Adrenal gland (tissue), 12 donors: ENCODE data around the gene EHD1. TPM values are rescaled to one million over a fixed set of nuclear protein-coding genes. Genes with fewer than 3 reads are reported as not detected.

Experiments used
- DNase-seq, 7 donors: peaks; one replicate each; pipeline ENCODE4 v3.0.0-alpha.2; 2019 to 2020
- H3K27ac ChIP-seq, 5 donors: fragments of 200-600 bp; sonication (generic) in 4 of 5; 1 replicate in 3 of 5; 2 replicates in 2 of 5; pipeline versions ENCODE4 v1.5.1 to v1.8.0; 2016 to 2020; ENCODE audit warnings: mild to moderate bottlenecking in 1 of 5
- H3K27me3 ChIP-seq: fragments of 200-600 bp; 2 replicates; pipeline ENCODE4 v1.8.0; 2021
- H3K36me3 ChIP-seq, 2 donors: fragments of 200-600 bp; replicated peaks in 1 of 2; 1 replicate in 1 of 2; 2 replicates in 1 of 2; pipeline versions ENCODE4 v1.5.1 to v1.8.0; 2018 to 2022
- H3K4me1 ChIP-seq, 2 donors: fragments of 200-600 bp; replicated peaks in 1 of 2; 1 replicate in 1 of 2; 2 replicates in 1 of 2; pipeline versions ENCODE4 v1.5.1 to v1.8.0; 2018 to 2021
- H3K4me3 ChIP-seq, 4 donors: fragments of 200-600 bp; sonication (generic) in 3 of 4; one replicate each; pipeline ENCODE4 v1.5.1; 2016 to 2018
- H3K9me3 ChIP-seq, 3 donors: fragments of 200-600 bp; sonication (generic) in 1 of 3; replicated peaks in 1 of 3; 1 replicate in 2 of 3; 2 replicates in 1 of 3; pipeline versions ENCODE4 v1.5.1 to v1.8.0; 2016 to 2021
- POLR2A ChIP-seq, 2 donors: fragments of 450-650 bp; IDR thresholded peaks; one replicate each; pipeline ENCODE4 v1.6.1; 2017; ENCODE audit warnings: antibody characterized with exemption in 2 of 2, mild to moderate bottlenecking in 2 of 2, moderate library complexity in 1 of 2
- WGBS, 4 donors: extraction: QIAGEN DNeasy Blood & Tissue Kit in 2 of 4; methylation state at CpG; one replicate each; pipeline versions ENCODE4 v1.1.5 to v1.1.7; 2013 to 2017; 5-methylcytosine and 5-hydroxymethylcytosine counted together
- intact Hi-C, 2 donors: fragments of 100-400 bp; cut with DNase I; formaldehyde crosslinking; loops; one replicate each; pipeline versions ENCODE4 v1.14.1 to v1.15.0; 2022 to 2023
- polyA plus RNA-seq, 3 donors: library from polyadenylated mRNA; stranded (reverse); fragments of 200-250 nt in 2 of 3; fragments of 350-450 nt in 1 of 3; fragmentation: Illumina TruSeq in 1 of 3; extraction: RNeasy Lipid Tissue Mini Kit (QIAGEN cat#74804) in 1 of 3; gene quantifications; one replicate each; pipeline ENCODE4 v1.2.3, GENCODE V29; 2013 to 2014
- total RNA-seq, 9 donors: library from RNA; depleted of rRNA in 4 of 9; stranded (reverse); fragments of >200 nt in 4 of 9; fragments of 120-200 nt in 1 of 9; fragmentation: NEBNext Ultra II Directional in 1 of 9; extraction: Animal tissue kit (Norgen Biotek cat#: 25700) in 1 of 9; gene quantifications; one replicate each; pipeline versions ENCODE4 v1.1.0 to v1.2.4, GENCODE V29; 2013 to 2023
- TF ChIP-seq, protein P1 (sequence below), 6 experiments: fragments of 450-650 bp in 4 of 6; fragments of 200-600 bp in 2 of 6; sonication (generic) in 1 of 6; IDR thresholded peaks; 1 replicate in 5 of 6; 2 replicates in 1 of 6; pipeline versions ENCODE4 v1.5.1 to v1.8.0; 2016 to 2021; ENCODE audit warnings: antibody characterized with exemption in 6 of 6, mild to moderate bottlenecking in 2 of 6, moderate library complexity in 1 of 6
- donor health status: healthy with polysubstance abuse.
- donor health status: Bipolar disorder and iron deficiency.
- donor health status: DM: yes; HTN: yes; CAD: no.
- donor health status: DM: no; HTN: no; CAD: no.
- donor health status: DM: no; HTN: no; CAD: no.
- donor health status: DM: yes; HTN: yes; CAD: no.

Gene EHD1
- total and polyA plus RNA-seq, 12 donors, result 14.3 to 107 (median 52.9) TPM

DNA sequence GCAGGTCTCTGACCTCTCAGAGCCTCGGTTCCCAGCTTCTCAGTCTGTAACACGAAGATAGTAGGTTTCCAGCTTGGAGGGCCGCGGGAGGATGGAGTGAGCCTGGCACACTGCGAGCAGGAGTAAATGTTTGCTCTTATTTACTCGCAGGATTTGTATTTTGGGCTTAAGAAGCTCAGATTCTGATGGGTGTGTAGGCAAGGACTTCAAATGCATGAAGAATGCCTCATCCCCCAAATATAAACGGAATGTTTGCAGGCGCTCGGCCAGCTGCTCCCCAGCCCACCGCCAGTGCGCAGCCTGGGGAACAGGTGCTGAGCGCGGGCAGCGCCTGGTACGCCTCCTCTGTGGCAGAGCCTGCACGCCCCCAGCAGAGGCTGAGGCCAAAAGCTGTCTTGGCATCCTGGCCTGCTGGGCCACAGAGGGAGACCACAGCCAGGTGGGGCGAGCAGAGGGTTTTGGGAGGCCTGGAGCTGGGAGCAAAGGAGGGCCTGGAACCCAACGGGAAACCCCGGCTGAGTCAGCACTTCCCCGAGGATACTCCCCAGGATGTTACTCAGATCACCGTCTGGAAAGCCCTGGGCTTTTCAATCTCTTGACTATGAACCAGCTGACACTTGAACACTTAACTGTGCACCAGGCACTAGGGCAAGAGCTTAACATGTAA, 9.4 kb downstream of the EHD1 start:
- no peak for TF ChIP-seq POLR2A (IDR thresholded peaks at IDR 0.05)
- TF ChIP-seq, protein P1, sequence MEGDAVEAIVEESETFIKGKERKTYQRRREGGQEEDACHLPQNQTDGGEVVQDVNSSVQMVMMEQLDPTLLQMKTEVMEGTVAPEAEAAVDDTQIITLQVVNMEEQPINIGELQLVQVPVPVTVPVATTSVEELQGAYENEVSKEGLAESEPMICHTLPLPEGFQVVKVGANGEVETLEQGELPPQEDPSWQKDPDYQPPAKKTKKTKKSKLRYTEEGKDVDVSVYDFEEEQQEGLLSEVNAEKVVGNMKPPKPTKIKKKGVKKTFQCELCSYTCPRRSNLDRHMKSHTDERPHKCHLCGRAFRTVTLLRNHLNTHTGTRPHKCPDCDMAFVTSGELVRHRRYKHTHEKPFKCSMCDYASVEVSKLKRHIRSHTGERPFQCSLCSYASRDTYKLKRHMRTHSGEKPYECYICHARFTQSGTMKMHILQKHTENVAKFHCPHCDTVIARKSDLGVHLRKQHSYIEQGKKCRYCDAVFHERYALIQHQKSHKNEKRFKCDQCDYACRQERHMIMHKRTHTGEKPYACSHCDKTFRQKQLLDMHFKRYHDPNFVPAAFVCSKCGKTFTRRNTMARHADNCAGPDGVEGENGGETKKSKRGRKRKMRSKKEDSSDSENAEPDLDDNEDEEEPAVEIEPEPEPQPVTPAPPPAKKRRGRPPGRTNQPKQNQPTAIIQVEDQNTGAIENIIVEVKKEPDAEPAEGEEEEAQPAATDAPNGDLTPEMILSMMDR (IDR thresholded peaks at IDR 0.05), result no peak
- H3K4me3 ChIP-seq, result no peak overlapping the region
- H3K27me3 ChIP-seq, result no peaks in the 10 kb centered on the region
- H3K9me3 ChIP-seq, result no peaks in the 10 kb centered on the region
- WGBS, 4 donors, result 68 to 93% (median 81%) methylated on average over 15 to 21 of the region's 21 CpGs
- intact Hi-C loops, result no loop called here
- peaks cover 0 to 32% of the 10 kb centered on the region in 2 donors for H3K36me3 ChIP-seq
- H3K4me1 ChIP-seq, result peaks cover 23 to 57% of the 10 kb centered on the region in 2 donors
- peak overlapping the region in 2 of 5 donors; percentile 68 to 76 for H3K27ac ChIP-seq
- DNase-seq, result no peak

DNA sequence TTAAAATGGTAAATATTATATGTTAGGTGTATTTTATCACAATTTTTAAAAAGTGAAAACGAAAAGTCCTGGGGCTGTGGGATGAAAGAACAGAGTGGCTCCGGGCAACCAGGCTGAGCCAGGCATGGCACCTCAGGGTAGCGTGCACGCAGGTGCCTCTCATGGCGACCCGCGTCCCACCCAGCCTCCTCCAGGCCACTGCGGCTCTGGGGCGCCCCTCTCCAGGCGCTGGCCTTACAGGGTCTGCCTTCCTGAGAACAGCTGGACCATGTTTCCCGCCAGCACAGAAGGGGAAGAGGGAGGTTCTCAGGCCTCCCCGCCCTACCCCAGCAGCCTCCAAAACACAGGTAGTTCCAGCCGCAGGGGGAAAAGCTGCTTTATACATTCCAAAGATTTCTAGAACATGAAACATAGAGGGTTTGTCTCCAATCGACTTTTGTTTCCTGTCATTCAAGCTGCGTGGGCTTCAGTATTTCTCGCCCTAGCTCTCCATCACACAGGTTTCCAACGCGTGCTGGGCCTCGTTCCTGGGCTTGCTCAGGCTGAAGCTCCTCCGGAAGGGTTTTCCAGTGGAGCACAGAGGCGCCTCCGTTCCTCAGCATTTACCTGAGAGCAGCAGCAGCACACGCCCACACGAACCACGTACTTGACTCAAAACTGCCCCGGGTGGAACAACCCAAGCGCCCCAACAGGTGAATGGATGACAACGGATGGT, 10.5 kb downstream of the EHD1 start:
- no peak for TF ChIP-seq POLR2A (IDR thresholded peaks at IDR 0.05)
- TF ChIP-seq, protein P1 (IDR thresholded peaks at IDR 0.05), result no peak
- H3K27ac ChIP-seq, result no peak overlapping the region
- peaks cover 0 to 25% of the 10 kb centered on the region in 2 donors for H3K36me3 ChIP-seq

DNA sequence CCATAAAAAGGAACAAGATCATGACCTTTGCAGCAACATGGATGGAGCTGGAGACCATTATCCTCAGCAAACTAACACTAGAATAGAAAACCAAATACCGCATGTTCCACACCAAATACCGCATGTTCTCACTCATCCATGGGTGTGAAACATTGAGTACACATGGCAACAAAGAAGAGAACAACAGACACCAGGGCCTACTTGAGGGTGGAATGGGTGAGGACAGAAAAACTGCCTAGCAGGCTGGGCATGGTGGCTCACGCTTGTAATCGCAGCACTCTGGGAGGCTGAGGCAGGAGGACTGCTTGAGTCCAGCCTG, 12.3 kb downstream of the EHD1 start:
- Histone ChIP-seq H3K4me1 (peaks cover 43 to 69% of the 10 kb centered on the region in 2 donors), H3K27me3 (no peaks in the 10 kb centered on the region), H3K27ac (peak overlapping the region in 2 of 5 donors; percentile 86 to 88), H3K36me3 (peaks cover 0 to 7% of the 10 kb centered on the region in 2 donors), H3K4me3 (no peak overlapping the region), H3K9me3 (no peaks in the 10 kb centered on the region)
- 94 to 97% (median 95%) methylated on average over 4 of the region's 4 CpGs for WGBS, 4 donors
- intact Hi-C loops, result no loop called here
- TF ChIP-seq, protein P1 (IDR thresholded peaks at IDR 0.05), result no peak
- no peak for TF ChIP-seq POLR2A (IDR thresholded peaks at IDR 0.05)
- DNase-seq, result no peak

More for the DNA sequence above, 10.5 kb downstream of the EHD1 start:
- intact Hi-C loops, result no loop called here
- Histone ChIP-seq H3K4me1 (peaks cover 35 to 68% of the 10 kb centered on the region in 2 donors), H3K4me3 (no peak overlapping the region), H3K9me3 (no peaks in the 10 kb centered on the region), H3K27me3 (no peaks in the 10 kb centered on the region)
- no peak for DNase-seq
- WGBS, 4 donors, result 88 to 91% (median 89%) methylated on average over 25 to 28 of the region's 28 CpGs

DNA sequence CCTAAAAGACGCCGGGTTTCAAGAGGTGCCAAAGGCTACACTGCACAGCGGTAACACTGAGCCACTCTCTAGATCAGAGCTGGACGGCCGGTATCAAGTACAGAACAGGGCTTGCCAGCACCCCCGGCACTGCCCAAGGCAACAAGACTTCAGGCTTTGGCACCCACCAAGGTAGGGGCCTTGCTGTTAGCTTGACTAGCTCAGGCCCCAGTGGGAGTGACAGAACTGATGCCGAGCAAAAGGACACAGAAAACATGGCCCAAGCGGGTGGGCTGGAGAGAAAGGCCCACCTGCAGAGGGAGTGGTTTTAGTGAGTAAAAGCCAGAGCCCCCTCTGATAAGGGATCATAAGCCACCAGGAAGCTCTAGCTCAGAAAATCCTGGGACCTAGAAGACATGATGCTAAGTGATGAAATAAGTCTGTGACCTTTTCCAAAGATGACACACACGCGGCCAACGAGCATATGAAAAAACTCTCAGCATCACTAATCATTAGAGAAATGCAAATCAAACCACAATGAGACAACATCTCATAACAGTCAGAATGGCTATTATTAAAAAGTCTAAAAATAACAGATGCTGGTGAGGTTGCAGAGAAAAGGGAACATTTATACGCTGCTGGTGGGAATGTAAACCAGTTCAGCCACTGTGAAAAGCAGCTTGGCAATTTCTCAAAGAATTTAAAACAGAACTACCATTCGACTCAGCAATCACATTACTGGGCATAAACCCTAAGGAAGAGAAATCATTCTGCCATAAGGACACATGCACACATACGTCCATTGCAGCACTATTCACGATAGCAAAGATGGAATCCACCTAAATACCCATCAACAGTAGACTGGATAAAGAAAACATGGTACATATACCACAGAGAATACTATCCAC, 12.9 kb downstream of the EHD1 start:
- peak in 1 of 7 donors; percentile 60 for DNase-seq
- WGBS, 4 donors, result 59 to 62% (median 61%) methylated on average over 15 of the region's 15 CpGs
- H3K27me3 ChIP-seq, result no peaks in the 10 kb centered on the region
- H3K4me3 ChIP-seq, result no peak overlapping the region
- H3K9me3 ChIP-seq, result no peaks in the 10 kb centered on the region
- peaks cover 37 to 63% of the 10 kb centered on the region in 2 donors for H3K4me1 ChIP-seq
- H3K27ac ChIP-seq, result peak overlapping the region in 4 of 5 donors; percentile 51 to 88 (median 80)
- TF ChIP-seq, protein P1 (IDR thresholded peaks at IDR 0.05), result no peak
- no peak for TF ChIP-seq POLR2A (IDR thresholded peaks at IDR 0.05)
- peaks cover 0 to 5% of the 10 kb centered on the region in 2 donors for H3K36me3 ChIP-seq
- intact Hi-C loops, result no loop called here
